ENCODE measurements around the gene CEACAM16. TPM values are rescaled to one million over a fixed set of nuclear protein-coding genes. Genes with fewer than 3 reads are reported as not detected.

The CEACAM16 gene
- total and polyA plus RNA-seq, 7 donors = 0.03 to 0.08 TPM; not detected in 5

- H3K4me1 ChIP-seq = peaks cover 60% of the 10 kb centered on the region
- intact Hi-C loops (cut with DNase I) = no loop called here
- peaks cover 3 to 73% of the 10 kb centered on the region in 2 donors for H3K36me3 ChIP-seq (ENCODE audit: insufficient read depth in 1 of 2, low read depth in 1 of 2)
- peak overlapping the region; percentile 97 for H3K4me3 ChIP-seq
- H3K27ac ChIP-seq = peak overlapping the region; percentile 95
- ATAC-seq = no peak
- H3K9me3 ChIP-seq = no peaks in the 10 kb centered on the region
- WGBS, 3 donors = 42 to 64% (median 52%) methylated on average over 4 of the region's 4 CpGs
- TF ChIP-seq CTCF (IDR thresholded peaks at IDR 0.05) = no peak
- DNase-seq = no peak
- H3K27me3 ChIP-seq (ENCODE audit: insufficient read depth in 3 of 3, low read length in 2 of 3) = no peaks in the 10 kb centered on the region
Observed at GRCh38 chr19:44755219-44755618, 56.3 kb downstream of the CEACAM16 start.

GRCh38 chr19:44756089-44756562 lies 57.2 kb downstream of the CEACAM16 start:
- H3K36me3 ChIP-seq (ENCODE audit: insufficient read depth in 1 of 2, low read depth in 1 of 2) = peaks cover 3 to 71% of the 10 kb centered on the region in 2 donors
- H3K4me1 ChIP-seq = peaks cover 53% of the 10 kb centered on the region
- intact Hi-C loops (cut with DNase I) = no loop called here
- H3K27me3 ChIP-seq (ENCODE audit: insufficient read depth in 3 of 3, low read length in 2 of 3) = no peaks in the 10 kb centered on the region
- TF ChIP-seq CTCF (IDR thresholded peaks at IDR 0.05) = no peak
- H3K9me3 ChIP-seq = no peaks in the 10 kb centered on the region
- H3K4me3 ChIP-seq = peak overlapping the region; percentile 97
- DNase-seq (no peak), ATAC-seq (no peak)
- peak overlapping the region; percentile 95 for H3K27ac ChIP-seq
- 73 to 91% (median 81%) methylated on average over 7 of the region's 7 CpGs for WGBS, 3 donors

GRCh38 chr19:44757057-44757734 lies 58.2 kb downstream of the CEACAM16 start:
- intact Hi-C loops (cut with DNase I) = no loop called here
- Histone ChIP-seq H3K9me3 (no peaks in the 10 kb centered on the region), H3K27me3 (ENCODE audit: insufficient read depth in 3 of 3, low read length in 2 of 3) (no peaks in the 10 kb centered on the region), H3K4me1 (peaks cover 45% of the 10 kb centered on the region), H3K36me3 (ENCODE audit: insufficient read depth in 1 of 2, low read depth in 1 of 2) (peaks cover 3 to 62% of the 10 kb centered on the region in 2 donors), H3K27ac (peak overlapping the region; percentile 76), H3K4me3 (peak overlapping the region; percentile 64)
- DNase-seq (peak; percentile 80 to 84), ATAC-seq (peak in 3 of 4 donors; percentile 2 to 31 (median 19))
- TF ChIP-seq CTCF (IDR thresholded peaks at IDR 0.05) = no peak
- 45 to 62% (median 49%) methylated on average over 47 to 53 of the region's 53 CpGs for WGBS, 3 donors

- H3K9me3 ChIP-seq = no peaks in the 10 kb centered on the region
- peaks cover 38% of the 10 kb centered on the region for H3K4me1 ChIP-seq
- H3K4me3 ChIP-seq = peak overlapping the region; percentile 64
- no peak for TF ChIP-seq CTCF (IDR thresholded peaks at IDR 0.05)
- ATAC-seq (peak; percentile 9 to 49 (median 29)), DNase-seq (peak; percentile 85 to 87)
- H3K36me3 ChIP-seq (ENCODE audit: insufficient read depth in 1 of 2, low read depth in 1 of 2) = peaks cover 0 to 55% of the 10 kb centered on the region in 2 donors
- 21 to 42% (median 33%) methylated on average over 68 of the region's 68 CpGs for WGBS, 3 donors
- H3K27ac ChIP-seq = peak overlapping the region; percentile 76
- intact Hi-C loops (cut with DNase I) = no loop called here
- H3K27me3 ChIP-seq (ENCODE audit: insufficient read depth in 3 of 3, low read length in 2 of 3) = no peaks in the 10 kb centered on the region
Observed at GRCh38 chr19:44757735-44758505, 59.0 kb downstream of the CEACAM16 start.

All from psoas muscle (tissue), 8 donors.